ENCODE measurements around the gene RRBP1.

Gene RRBP1

DNA sequence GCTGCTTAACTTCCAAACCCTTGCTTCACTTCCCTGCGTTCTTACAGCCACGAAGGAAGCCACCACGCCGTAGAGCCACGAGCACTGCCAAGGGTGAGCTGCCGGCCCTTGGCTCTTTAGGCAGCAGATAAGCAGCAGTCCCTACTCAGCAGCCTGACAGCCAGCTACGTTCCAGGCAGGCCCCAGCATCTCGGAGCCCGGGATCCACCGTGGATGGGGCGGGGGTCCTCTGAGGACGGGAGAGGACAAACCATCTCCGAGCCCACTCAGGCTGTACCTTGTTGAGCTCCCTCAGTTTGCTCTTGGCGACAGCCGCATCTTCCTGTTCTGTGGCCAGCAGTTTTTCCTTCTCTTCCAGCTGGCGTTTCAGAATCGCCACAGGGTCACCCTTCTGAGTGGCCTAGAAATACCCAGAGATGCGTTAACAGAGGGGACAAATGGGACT, 40.5 kb downstream of the RRBP1 start:
- H3K27ac ChIP-seq (ENCODE audit: poor library complexity, severe bottlenecking), result no peak overlapping the region
- H3K4me1 ChIP-seq (ENCODE audit: insufficient read depth, poor library complexity, severe bottlenecking), result no peaks in the 10 kb centered on the region
- no peak for DNase-seq (ENCODE audit: low spot score)
- no peak for TF ChIP-seq CTCF (IDR thresholded peaks at IDR 0.05; ENCODE audit: poor library complexity, severe bottlenecking)
- no peak for ATAC-seq (ENCODE audit: low read depth)
- H3K9me3 ChIP-seq (ENCODE audit: severe bottlenecking), result no peaks in the 10 kb centered on the region
- no peak overlapping the region for H3K4me3 ChIP-seq (ENCODE audit: severe bottlenecking)
- peaks cover 67% of the 10 kb centered on the region for H3K36me3 ChIP-seq (ENCODE audit: low read depth)
- H3K27me3 ChIP-seq (ENCODE audit: insufficient read depth, poor library complexity, severe bottlenecking), result no peaks in the 10 kb centered on the region

DNA sequence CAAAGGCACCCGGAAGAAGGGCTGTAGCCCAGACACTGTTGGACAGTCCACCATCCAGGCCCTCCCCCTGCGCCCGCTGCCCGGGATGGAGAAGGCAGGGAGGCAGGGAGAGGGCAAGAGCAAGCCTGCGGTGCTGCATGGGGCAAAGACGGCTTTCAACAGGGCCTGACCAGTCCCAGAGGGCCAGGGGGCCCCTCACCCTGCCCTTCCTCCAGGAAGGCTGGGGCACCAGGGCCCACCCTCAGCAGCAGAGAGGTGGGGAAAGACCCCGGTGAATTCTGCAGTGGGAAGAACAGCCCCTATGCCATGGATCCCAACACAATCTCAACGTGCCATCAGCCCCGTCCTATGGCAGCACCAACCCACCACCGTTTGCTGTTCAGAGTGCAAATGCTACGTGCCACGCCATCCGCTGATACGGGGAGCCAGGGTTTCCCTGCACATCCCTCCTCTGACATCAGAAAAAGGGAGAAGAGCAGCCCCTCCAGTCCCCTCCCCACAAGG, 41.1 kb downstream of the RRBP1 start:
- ATAC-seq (ENCODE audit: low read depth) (no peak), DNase-seq (ENCODE audit: low spot score) (no peak)
- no peak overlapping the region for H3K27ac ChIP-seq (ENCODE audit: poor library complexity, severe bottlenecking)
- H3K36me3 ChIP-seq (ENCODE audit: low read depth), result peaks cover 73% of the 10 kb centered on the region
- no peaks in the 10 kb centered on the region for H3K4me1 ChIP-seq (ENCODE audit: insufficient read depth, poor library complexity, severe bottlenecking)
- no peak for TF ChIP-seq CTCF (IDR thresholded peaks at IDR 0.05; ENCODE audit: poor library complexity, severe bottlenecking)
- H3K4me3 ChIP-seq (ENCODE audit: severe bottlenecking), result no peak overlapping the region
- H3K27me3 ChIP-seq (ENCODE audit: insufficient read depth, poor library complexity, severe bottlenecking), result no peaks in the 10 kb centered on the region
- no peaks in the 10 kb centered on the region for H3K9me3 ChIP-seq (ENCODE audit: severe bottlenecking)

DNA sequence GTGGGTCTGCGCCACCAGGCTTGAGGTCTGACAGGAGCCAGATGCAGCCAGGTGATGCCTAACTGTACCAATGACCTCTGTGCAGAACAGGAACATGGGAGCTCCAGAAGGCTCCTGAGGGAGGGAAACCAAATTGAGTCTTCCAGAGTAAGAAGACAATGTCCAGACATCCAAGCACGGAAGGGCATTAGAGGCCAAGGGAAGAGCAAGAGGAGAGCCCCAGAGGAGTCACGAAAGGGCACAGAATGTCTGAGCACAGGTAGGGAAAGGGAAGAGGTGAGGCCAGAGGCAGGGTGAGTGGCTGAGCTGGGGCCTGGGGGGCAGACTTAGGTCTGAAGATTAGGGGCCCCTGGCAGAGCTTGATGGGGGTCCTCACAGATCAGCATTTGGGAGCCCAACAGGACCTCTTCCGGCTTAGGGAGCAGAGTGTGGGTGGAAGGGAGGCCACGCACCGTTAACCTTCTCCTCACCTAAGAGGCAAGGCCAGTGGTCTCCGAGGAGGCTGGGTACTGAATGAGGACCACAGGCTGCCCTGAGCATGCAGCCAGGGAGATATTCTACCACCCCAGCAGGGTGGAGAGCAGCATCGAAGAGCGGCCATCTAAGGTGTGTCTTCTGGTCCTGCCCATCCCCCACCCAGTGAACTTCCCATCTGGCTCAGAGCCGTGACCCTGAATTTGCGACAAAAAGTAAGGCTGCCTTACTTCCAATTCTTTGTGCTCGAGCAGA, 41.7 kb downstream of the RRBP1 start:
- H3K36me3 ChIP-seq (ENCODE audit: low read depth), result peaks cover 74% of the 10 kb centered on the region
- no peak overlapping the region for H3K27ac ChIP-seq (ENCODE audit: poor library complexity, severe bottlenecking)
- no peak for TF ChIP-seq CTCF (IDR thresholded peaks at IDR 0.05; ENCODE audit: poor library complexity, severe bottlenecking)
- no peaks in the 10 kb centered on the region for H3K4me1 ChIP-seq (ENCODE audit: insufficient read depth, poor library complexity, severe bottlenecking)
- DNase-seq (ENCODE audit: low spot score), result no peak
- H3K27me3 ChIP-seq (ENCODE audit: insufficient read depth, poor library complexity, severe bottlenecking), result no peaks in the 10 kb centered on the region
- no peak for ATAC-seq (ENCODE audit: low read depth)
- H3K4me3 ChIP-seq (ENCODE audit: severe bottlenecking), result no peak overlapping the region
- no peaks in the 10 kb centered on the region for H3K9me3 ChIP-seq (ENCODE audit: severe bottlenecking)

GRCh38 chr20:17638835-17639407, 43.1 kb downstream of the RRBP1 start:
- no peak for ATAC-seq (ENCODE audit: low read depth)
- peaks cover 75% of the 10 kb centered on the region for H3K36me3 ChIP-seq (ENCODE audit: low read depth)

More at GRCh38 chr20:17638835-17639407, 43.1 kb downstream of the RRBP1 start:
- Histone ChIP-seq H3K27me3 (ENCODE audit: insufficient read depth, poor library complexity, severe bottlenecking) (no peaks in the 10 kb centered on the region), H3K9me3 (ENCODE audit: severe bottlenecking) (no peaks in the 10 kb centered on the region), H3K27ac (ENCODE audit: poor library complexity, severe bottlenecking) (no peak overlapping the region), H3K4me3 (ENCODE audit: severe bottlenecking) (no peak overlapping the region), H3K4me1 (ENCODE audit: insufficient read depth, poor library complexity, severe bottlenecking) (no peaks in the 10 kb centered on the region)
- no peak for TF ChIP-seq CTCF (IDR thresholded peaks at IDR 0.05; ENCODE audit: poor library complexity, severe bottlenecking)
- DNase-seq (ENCODE audit: low spot score), result no peak
